NCI-H1092 (cell line): ENCODE results near the gene HCFC2.
A peak's percentile ranks its signal among the peaks of the same experiment; 100 is the strongest.
"Not testable (repeated sequence)": the region's sequence is repeated elsewhere in the genome, so short reads cannot be mapped to it uniquely, and the experiment has no call there.

Experiments used
- DNase-seq: peaks from one replicate; lab custom pipeline; 2025; lab: John Stamatoyannopoulos, UW

Gene HCFC2

GRCh38 chr12:104057771-104058197 is 6.5 kb upstream of the HCFC2 start:
- no peak for DNase-seq

DNA sequence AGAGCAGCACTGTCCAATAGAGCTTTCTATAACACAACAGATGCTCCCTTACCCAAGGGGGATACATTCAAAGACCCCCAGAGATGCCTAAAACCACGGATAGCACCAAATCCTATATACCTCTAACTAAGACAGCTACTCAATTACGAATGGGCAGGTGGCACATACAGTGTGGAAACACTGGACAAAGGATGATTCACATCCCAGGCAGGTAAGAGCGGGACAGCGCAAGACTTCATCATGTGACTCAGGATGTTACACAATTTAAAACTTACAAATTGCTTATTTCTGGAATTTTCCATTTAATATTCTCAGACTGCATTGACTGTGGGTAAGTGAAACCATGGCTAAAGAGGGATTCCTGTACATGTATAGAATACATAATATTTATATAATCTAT is 5.5 kb upstream of the HCFC2 start:
- no peak for DNase-seq

GRCh38 chr12:104059963-104060362 is 4.4 kb upstream of the HCFC2 start:
- DNase-seq = no peak

- no peak for DNase-seq
Measured at GRCh38 chr12:104060791-104061190, 3.5 kb upstream of the HCFC2 start.

GRCh38 chr12:104063712-104064030 is 660 bp upstream of the HCFC2 start:
- no peak for DNase-seq

GRCh38 chr12:104064842-104065427 is 604 bp downstream of the HCFC2 start:
- no peak for DNase-seq

DNA sequence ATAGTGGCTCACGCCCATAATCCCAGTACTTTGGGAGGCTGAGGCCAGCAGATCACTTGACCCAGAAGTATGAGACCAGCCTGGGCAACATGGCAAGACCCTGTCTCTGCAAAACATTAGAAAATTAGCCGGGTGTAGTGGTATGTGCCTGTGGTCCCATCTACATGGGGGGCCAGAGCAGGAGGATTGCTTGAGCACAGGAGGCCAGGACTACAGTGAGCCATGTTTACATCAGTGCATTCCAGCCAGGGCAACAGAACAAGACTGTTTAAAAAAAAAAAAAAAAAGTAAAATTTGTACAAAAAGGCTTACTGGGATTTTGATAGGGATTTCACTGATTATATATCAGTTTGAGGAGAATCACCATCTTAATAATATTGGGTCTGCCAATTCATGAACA is 7.8 kb downstream of the HCFC2 start:
- no peak for DNase-seq

- DNase-seq = no peak
Measured at GRCh38 chr12:104073699-104074098, 9.4 kb downstream of the HCFC2 start.

DNA sequence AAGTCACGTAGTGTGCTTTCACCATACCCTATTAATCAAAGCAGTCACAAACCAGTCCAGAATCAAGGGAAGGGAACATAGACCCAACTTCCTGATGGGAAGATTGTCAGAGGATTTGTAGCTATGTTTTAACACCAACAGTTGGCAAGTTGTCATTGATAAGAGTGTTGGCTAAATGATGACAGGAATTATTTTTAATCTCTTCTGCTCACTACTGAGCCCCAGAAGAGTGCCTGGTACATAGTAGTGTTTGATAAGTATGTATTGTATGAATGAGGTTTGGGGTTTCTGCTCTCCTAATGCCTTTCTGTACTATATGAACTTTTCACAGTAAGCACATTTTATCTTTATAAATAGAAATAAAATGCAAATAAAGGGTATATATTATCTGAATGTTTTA is 14.7 kb downstream of the HCFC2 start:
- no peak for DNase-seq

GRCh38 chr12:104080764-104081163 is 16.4 kb downstream of the HCFC2 start:
- DNase-seq = no peak

DNA sequence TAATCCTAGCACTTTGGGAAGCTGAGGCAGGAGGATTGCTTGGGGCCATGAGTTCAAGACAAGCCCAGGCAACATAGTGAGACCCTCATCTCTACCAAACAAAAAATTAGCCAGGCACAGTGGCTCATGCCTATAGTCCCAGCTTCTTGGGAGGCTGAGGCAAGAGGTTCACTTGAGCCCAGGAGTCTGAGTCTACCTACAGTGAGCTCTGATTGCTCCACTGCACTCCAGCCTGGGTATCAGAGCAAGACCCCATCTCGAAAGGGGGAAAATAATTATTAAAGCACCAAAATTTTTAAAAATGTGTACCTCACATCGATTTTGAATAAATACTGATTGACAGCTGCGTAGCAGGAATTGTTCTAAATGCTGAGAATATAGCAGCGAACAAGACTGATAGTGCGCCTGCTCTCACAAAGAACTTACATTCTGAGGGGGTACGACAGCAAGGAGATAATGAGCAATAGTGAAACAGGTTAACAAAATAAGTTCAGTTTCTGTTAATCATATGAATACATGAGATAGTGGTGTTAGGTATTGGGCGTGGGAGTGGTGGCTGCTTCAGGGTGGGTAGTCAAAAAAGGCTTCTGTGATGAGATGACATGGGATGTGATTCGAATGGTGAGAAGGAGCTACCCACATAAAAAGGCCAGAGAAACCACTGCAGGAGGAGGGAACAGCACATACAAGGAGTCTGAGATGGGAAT is 19.6 kb downstream of the HCFC2 start:
- no peak for DNase-seq

- DNase-seq = no peak
Measured at GRCh38 chr12:104090685-104091084, 26.4 kb downstream of the HCFC2 start.

DNA sequence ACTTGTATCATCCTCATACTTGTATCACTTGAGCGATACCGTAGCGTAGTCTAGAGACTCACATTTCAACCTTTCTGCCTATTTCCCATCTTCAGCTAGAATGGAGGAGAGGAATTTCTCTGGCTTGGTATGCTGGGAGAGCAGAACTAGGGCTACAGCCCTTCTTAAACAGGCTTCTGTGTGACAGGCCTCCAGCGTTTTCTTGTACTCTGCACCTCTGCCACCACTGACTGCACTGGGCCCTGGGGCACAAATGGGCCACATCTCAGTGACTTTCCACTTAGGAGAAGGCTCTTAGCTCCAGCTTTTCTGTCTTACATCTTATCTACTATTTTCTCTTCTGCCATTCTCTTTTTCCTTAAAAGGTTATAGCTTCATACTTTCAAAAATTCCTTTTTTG is 26.8 kb downstream of the HCFC2 start:
- DNase-seq = no peak

DNA sequence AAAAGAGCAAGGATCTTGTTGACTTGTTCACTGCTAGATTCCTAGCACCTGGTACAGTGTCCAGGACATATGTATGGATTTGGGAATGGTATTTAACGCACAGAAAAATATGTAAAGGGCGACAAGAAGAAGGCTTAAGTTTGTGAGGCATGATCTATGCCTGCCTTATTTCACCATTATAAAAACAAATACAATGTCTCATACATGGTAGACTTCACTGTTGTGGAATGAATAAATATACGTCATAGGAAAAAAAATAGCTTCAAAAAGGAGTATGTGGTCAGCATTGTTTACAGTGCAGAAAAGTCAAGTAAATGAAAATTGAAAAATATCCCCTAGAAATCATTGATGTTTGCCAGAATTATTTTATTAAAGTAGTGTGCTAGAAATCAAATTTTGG is 30.0 kb downstream of the HCFC2 start:
- no peak for DNase-seq

DNA sequence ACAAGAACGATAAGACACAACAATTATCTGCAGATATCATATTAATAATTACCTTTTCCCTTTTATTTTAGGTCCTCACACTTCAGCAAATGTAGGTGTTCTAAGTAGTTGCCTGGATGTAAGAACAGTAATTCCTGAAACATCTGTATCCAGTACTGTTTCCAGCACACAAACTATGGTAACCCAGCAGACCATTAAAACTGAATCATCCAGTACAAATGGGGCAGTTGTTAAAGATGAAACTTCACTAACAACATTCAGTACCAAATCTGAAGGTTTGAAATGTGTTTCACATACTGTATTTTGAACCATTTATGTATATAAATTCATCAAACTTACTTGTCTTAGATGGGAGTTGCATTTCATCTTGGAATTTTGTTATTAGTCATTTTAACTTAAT is 31.0 kb downstream of the HCFC2 start:
- DNase-seq = no peak

GRCh38 chr12:104097954-104098353 is 33.6 kb downstream of the HCFC2 start:
- DNase-seq = no peak

DNA sequence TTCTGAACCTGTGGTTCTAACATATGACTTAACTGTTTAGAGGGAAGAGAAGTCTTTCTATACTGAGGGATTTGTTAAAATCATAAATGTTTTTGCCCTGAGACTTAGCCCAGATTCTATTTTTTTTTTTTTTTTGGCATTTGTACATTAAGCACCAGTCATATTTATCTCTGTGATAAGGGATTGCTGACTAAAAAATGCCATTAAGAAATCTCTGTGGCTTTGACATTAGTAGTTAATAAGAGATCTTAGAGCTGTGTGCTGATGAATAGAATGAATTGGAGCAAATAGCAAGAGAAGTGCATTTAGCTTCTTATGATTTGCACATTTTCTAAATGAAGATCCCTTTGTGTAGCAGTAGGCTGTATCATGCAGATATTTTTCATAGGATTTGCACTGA is 41.1 kb downstream of the HCFC2 start:
- DNase-seq = no peak

GRCh38 chr12:104106965-104107364 is 42.6 kb downstream of the HCFC2 start:
- DNase-seq = no peak

DNA sequence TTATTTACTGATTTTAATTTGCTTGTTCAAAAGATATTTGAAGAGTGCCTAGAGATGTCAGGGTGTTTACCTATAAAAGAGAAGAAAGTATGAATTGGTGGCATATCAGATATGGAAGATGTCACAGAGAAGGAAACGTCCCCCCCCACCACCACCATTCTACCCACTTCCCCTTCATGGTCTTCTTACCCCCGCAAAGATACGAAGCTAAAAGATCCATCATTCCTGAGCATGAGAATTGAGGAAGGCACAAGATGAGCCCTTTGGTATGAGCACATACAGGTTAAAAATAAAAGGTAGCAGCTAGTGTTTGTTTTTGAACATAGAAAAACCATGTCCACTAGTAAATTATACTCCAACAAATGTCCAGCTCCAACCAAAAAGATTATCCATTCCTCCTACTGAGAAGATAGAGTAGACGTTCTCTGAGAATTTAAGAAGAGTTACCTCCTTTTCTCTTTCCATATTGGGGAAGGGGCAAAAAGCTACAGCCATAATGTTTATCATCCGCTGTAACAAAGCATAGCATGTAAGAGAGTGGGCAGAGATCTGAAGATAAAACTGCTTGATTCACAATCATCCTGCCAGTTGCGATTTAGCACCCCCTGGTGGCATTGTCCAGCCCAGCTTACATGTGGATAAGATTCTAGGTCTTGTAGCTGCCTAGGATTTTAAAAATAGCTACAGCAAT is 44.6 kb downstream of the HCFC2 start:
- DNase-seq = peak; percentile 66

DNA sequence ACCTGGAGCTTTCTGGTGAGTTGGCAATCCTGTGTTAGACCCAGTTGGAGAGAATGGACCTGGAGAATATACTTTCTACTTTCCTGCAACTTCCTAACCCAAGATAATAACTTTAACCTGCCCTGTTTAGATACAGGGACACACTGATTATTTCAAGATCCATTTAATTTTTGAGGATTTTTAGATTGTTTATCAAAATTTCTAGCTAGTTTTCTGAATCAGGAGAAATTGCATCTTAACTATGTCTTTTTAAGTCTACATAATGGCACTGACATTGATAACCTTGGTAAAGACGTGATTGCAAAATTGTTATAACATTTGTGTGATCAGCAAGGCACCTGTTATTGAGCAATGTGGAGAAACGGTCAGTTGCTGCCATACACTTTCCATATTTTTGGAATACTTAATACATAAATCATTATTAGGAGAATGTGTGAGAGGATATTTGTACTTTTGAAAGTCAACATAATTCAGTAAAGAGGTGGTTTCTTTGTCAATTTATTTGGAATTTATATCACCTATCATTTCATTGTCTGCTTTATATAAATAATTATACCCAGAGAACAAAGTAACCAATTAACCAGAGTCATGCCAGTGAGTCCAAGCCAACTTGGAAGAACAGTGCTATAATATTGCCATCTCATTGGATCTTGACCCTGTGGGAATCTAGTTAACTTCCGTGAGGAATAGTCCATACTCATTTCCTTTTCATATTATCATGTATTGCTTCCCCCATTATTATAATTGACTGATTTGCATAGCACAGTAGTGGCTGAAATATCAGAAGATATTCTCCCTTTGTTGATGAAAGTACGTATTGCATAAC is 45.3 kb downstream of the HCFC2 start:
- no peak for DNase-seq

- not testable (repeated sequence) for DNase-seq
Measured at GRCh38 chr12:104114834-104115586, 50.7 kb downstream of the HCFC2 start.

- no peak for DNase-seq
Measured at GRCh38 chr12:104115587-104115975, 51.2 kb downstream of the HCFC2 start.
